OCI-LY3 (cell line): ENCODE data around the gene GAS2L1.

Experiments used
- EZH2phosphoT487 ChIP-seq: fragments of 200-600 bp; shearing (Covaris generic); IDR thresholded peaks from 2 replicates; pipeline ENCODE4 v1.6.1; 2018; ENCODE audit warnings: antibody characterized with exemption, mixed run types, low read depth
- TF ChIP-seq, protein P1 (sequence below): fragments of 200-600, 300-600 bp; sonication (generic); IDR thresholded peaks from 2 replicates; pipeline ENCODE4 v1.5.1; 2014; ENCODE audit warnings: antibody characterized with exemption, low read length, low read depth

DNA sequence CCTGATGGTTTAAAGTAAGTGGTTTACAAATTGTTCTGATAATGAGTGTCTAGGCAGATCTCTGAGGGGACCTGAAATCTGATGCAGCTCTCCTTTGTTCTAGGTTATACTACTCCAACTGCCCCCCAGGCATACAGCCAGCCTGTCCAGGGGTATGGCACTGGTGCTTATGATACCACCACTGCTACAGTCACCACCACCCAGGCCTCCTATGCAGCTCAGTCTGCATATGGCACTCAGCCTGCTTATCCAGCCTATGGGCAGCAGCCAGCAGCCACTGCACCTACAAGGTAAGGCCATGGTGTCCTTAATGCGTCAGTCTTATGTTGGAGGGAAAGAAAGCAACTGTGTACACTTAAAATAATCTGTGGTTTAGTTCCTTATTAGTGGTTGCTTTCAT is 28.5 kb upstream of the GAS2L1 start:
- TF ChIP-seq, protein P1, sequence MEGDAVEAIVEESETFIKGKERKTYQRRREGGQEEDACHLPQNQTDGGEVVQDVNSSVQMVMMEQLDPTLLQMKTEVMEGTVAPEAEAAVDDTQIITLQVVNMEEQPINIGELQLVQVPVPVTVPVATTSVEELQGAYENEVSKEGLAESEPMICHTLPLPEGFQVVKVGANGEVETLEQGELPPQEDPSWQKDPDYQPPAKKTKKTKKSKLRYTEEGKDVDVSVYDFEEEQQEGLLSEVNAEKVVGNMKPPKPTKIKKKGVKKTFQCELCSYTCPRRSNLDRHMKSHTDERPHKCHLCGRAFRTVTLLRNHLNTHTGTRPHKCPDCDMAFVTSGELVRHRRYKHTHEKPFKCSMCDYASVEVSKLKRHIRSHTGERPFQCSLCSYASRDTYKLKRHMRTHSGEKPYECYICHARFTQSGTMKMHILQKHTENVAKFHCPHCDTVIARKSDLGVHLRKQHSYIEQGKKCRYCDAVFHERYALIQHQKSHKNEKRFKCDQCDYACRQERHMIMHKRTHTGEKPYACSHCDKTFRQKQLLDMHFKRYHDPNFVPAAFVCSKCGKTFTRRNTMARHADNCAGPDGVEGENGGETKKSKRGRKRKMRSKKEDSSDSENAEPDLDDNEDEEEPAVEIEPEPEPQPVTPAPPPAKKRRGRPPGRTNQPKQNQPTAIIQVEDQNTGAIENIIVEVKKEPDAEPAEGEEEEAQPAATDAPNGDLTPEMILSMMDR = no peak
- TF ChIP-seq EZH2phosphoT487 = no peak
